Mesenchymal stem cell (in vitro differentiated cells and primary cell): ENCODE data around the gene RAI2.

Source experiments
- DNase-seq: peaks from one replicate; pipeline ENCODE4 v3.0.0-alpha.2; 2013
- H2AFZ ChIP-seq: one replicate; pipeline ENCODE4 v1.6.1; 2013; ENCODE audit warnings: low read depth, mild to moderate bottlenecking, control low read depth, inconsistent platforms, low read length, moderate library complexity
- H2AK5ac ChIP-seq: 2 replicates; pipeline ENCODE4 v1.6.1; 2013; ENCODE audit warnings: low read length, moderate library complexity, mild to moderate bottlenecking, inconsistent platforms; ENCODE audit not compliant: severe bottlenecking
- H2BK120ac ChIP-seq: one replicate; pipeline ENCODE4 v1.6.1; 2013; ENCODE audit warnings: low read depth, mild to moderate bottlenecking, inconsistent platforms, low read length, moderate library complexity
- H2BK12ac ChIP-seq, 2 experiments: one replicate each; pipeline ENCODE4 v1.6.1; 2013; ENCODE audit warnings: inconsistent platforms in 2 of 2, low read length in 2 of 2, mild to moderate bottlenecking in 2 of 2, moderate library complexity in 2 of 2, control low read depth in 1 of 2
- H2BK15ac ChIP-seq: one replicate; pipeline ENCODE4 v1.6.1; 2013; ENCODE audit warnings: mild to moderate bottlenecking, low read depth, inconsistent platforms; ENCODE audit not compliant: poor library complexity, severe bottlenecking
- H2BK5ac ChIP-seq: 2 replicates; pipeline ENCODE4 v1.6.1; 2013; ENCODE audit warnings: low read depth, mild to moderate bottlenecking, low read length, control low read depth, inconsistent platforms; ENCODE audit not compliant: poor library complexity, severe bottlenecking
- H3K14ac ChIP-seq, 2 experiments: one replicate each; pipeline ENCODE4 v1.6.1; 2013; ENCODE audit warnings: inconsistent platforms in 2 of 2, low read length in 2 of 2, control low read depth in 1 of 2, mild to moderate bottlenecking in 1 of 2, moderate library complexity in 1 of 2
- H3K18ac ChIP-seq, 2 experiments: one replicate each; pipeline ENCODE4 v1.6.1; 2013; ENCODE audit warnings: inconsistent platforms in 2 of 2, low read length in 2 of 2, control low read depth in 1 of 2, low read depth in 1 of 2, mild to moderate bottlenecking in 1 of 2
- H3K23ac ChIP-seq, 2 experiments: one replicate each; pipeline ENCODE4 v1.6.1; 2013; ENCODE audit warnings: inconsistent platforms in 2 of 2, low read length in 2 of 2, mild to moderate bottlenecking in 2 of 2, moderate library complexity in 2 of 2, control low read depth in 1 of 2
- H3K27ac ChIP-seq: 2 replicates; pipeline ENCODE4 v1.5.1; 2013; ENCODE audit warnings: mild to moderate bottlenecking, moderate library complexity, low read length, control low read depth, inconsistent platforms; ENCODE audit not compliant: poor library complexity, severe bottlenecking
- H3K27me3 ChIP-seq, 2 experiments: 2 replicates each; pipeline versions ENCODE4 v1.6.1 to v1.7.0; 2013; ENCODE audit warnings: low read length in 2 of 2, mild to moderate bottlenecking in 2 of 2, moderate library complexity in 2 of 2, control low read depth in 1 of 2, inconsistent platforms in 1 of 2; ENCODE audit not compliant: control insufficient read depth in 1 of 2, insufficient read depth in 1 of 2
- H3K36me3 ChIP-seq, 2 experiments: 2 replicates each; pipeline versions ENCODE4 v1.6.1 to v1.7.0; 2013; ENCODE audit warnings: low read length in 2 of 2, control low read depth in 1 of 2, inconsistent platforms in 1 of 2, low read depth in 1 of 2, mild to moderate bottlenecking in 1 of 2; ENCODE audit not compliant: insufficient read depth in 2 of 2, control insufficient read depth in 1 of 2
- H3K4ac ChIP-seq, 2 experiments: one replicate each; pipeline ENCODE4 v1.6.1; 2013; ENCODE audit warnings: inconsistent platforms in 2 of 2, low read length in 2 of 2, mild to moderate bottlenecking in 2 of 2, moderate library complexity in 2 of 2, control low read depth in 1 of 2, low read depth in 1 of 2
- H3K4me1 ChIP-seq: 2 replicates; pipeline ENCODE4 v1.6.1; 2013; ENCODE audit warnings: low read depth, low read length, control low read depth; ENCODE audit not compliant: control insufficient read depth, insufficient read depth
- H3K4me2 ChIP-seq: 2 replicates; pipeline ENCODE4 v1.6.1; 2013; ENCODE audit warnings: low read length, mild to moderate bottlenecking, inconsistent platforms; ENCODE audit not compliant: poor library complexity, severe bottlenecking
- H3K4me3 ChIP-seq, 2 experiments: 2 replicates each; pipeline versions ENCODE4 v1.5.1 to v1.7.0; 2013; ENCODE audit warnings: low read length in 2 of 2, mild to moderate bottlenecking in 2 of 2, control low read depth in 1 of 2, low read depth in 1 of 2; ENCODE audit not compliant: insufficient read depth in 1 of 2
- H3K79me1 ChIP-seq: replicated peaks from 2 replicates; pipeline ENCODE4 v1.6.1; 2013; ENCODE audit warnings: mild to moderate bottlenecking, control low read depth, low read length, inconsistent platforms; ENCODE audit not compliant: poor library complexity, severe bottlenecking
- H3K9ac ChIP-seq: 2 replicates; pipeline ENCODE4 v1.7.0; 2013; ENCODE audit warnings: mild to moderate bottlenecking, low read length, moderate library complexity
- H3K9me3 ChIP-seq: 2 replicates; pipeline ENCODE4 v1.7.0; 2013; ENCODE audit warnings: mild to moderate bottlenecking, low read length; ENCODE audit not compliant: control insufficient read depth
- H4K8ac ChIP-seq: one replicate; pipeline ENCODE4 v1.6.1; 2013; ENCODE audit warnings: inconsistent platforms, mild to moderate bottlenecking, low read length, moderate library complexity
- H4K91ac ChIP-seq: one replicate; pipeline ENCODE4 v1.6.1; 2013; ENCODE audit warnings: mild to moderate bottlenecking, low read length, inconsistent platforms
- WGBS: methylation state at CpG from one replicate; pipeline ENCODE4 v1.1.7; 2013; ENCODE audit warnings: mixed read lengths; 5-methylcytosine and 5-hydroxymethylcytosine counted together

Gene RAI2

DNA sequence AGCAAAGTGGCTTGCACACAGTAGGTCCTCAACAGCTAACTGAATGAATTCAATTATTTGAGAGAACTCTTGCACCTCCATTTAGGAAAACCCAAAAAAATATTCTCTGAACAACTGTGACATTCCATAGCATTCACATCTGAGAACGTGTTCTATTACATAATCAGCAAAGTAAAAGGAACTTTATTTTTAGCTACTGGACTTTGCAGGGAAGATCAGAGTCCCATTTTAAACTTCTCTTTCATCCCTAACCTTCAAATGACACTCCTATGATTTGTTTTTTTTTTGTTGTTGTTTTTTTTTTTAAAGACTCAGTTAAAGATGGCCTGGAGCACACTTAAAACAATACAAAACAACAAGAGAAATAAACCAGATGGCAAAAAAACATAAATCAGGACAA is 30.9 kb downstream of the RAI2 start:
- Histone ChIP-seq H4K8ac (no peak overlapping the region), H2BK120ac (no peak overlapping the region), H3K9me3 (no peaks in the 10 kb centered on the region), H2AK5ac (no peak overlapping the region), H3K27me3 (peaks cover 3 to 8% of the 10 kb centered on the region in 2 experiments), H2BK15ac (no peak overlapping the region), H2AFZ (no peak overlapping the region), H3K36me3 (no peaks in the 10 kb centered on the region), H3K4me2 (no peak overlapping the region), H3K9ac (no peak overlapping the region), H3K27ac (no peak overlapping the region), H3K4ac (no peak overlapping the region), H3K23ac (no peak overlapping the region), H2BK5ac (no peak overlapping the region), H3K79me1 (no peaks in the 10 kb centered on the region), H3K14ac (no peak overlapping the region), H3K18ac (no peak overlapping the region), H3K4me3 (no peak overlapping the region), H4K91ac (no peak overlapping the region), H2BK12ac (no peak overlapping the region), H3K4me1 (no peaks in the 10 kb centered on the region)
- 57% methylated on average over 1 of the region's 1 CpG for WGBS
- no peak for DNase-seq

DNA sequence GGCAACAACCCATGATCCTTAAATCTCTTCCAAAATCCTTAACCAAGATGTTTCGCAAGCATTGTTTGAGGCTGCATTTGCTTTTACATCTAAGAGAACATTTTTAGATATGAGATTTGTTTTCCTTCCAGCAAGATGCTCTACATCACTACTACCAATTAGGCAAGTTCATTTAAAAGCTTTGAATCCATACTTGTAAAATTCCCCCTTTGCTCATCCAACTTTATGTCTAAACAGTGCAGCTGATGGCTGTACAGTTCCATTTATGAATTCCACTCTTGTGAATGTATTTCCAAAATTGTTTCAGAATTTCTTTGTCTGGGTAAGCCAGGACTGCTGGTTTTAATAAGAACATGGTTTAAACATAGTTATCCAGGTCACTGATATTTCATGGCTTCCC is 31.5 kb downstream of the RAI2 start:
- Histone ChIP-seq H3K27ac (no peak overlapping the region), H3K14ac (no peak overlapping the region), H3K4me1 (no peaks in the 10 kb centered on the region), H2AK5ac (no peak overlapping the region), H3K27me3 (peaks cover 3 to 5% of the 10 kb centered on the region in 2 experiments), H3K4me3 (no peak overlapping the region), H2BK5ac (no peak overlapping the region), H4K8ac (no peak overlapping the region), H3K36me3 (no peaks in the 10 kb centered on the region), H2AFZ (no peak overlapping the region), H2BK120ac (no peak overlapping the region), H3K23ac (no peak overlapping the region), H3K4me2 (no peak overlapping the region), H3K79me1 (no peaks in the 10 kb centered on the region), H3K9me3 (no peaks in the 10 kb centered on the region), H4K91ac (no peak overlapping the region), H2BK12ac (no peak overlapping the region), H3K4ac (no peak overlapping the region), H3K18ac (no peak overlapping the region), H2BK15ac (no peak overlapping the region), H3K9ac (no peak overlapping the region)
- no CpG with 5 or more reads among the region's 1 CpG for WGBS
- no peak for DNase-seq

DNA sequence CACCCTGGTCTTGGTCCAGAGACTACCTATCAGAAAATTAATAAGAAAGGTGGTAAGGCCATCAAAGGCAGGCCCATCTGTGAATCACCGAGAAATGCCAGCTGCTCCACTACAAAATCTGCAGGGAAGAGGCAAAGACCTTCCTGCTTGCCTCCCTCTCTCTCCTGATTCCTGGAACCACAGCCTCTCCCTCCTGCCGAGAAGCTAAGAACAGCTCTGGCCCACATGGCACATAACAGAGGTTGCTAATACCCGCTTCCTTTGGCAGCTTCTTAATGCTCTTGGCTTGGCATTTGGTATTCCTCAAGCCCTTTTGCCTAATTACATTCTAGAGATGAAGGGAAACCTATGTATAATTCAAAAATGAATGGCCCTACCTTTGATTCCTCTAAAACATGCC is 32.9 kb downstream of the RAI2 start:
- Histone ChIP-seq H3K4me2 (no peak overlapping the region), H2BK120ac (no peak overlapping the region), H2BK5ac (no peak overlapping the region), H3K27ac (no peak overlapping the region), H3K9me3 (no peaks in the 10 kb centered on the region), H3K36me3 (no peaks in the 10 kb centered on the region), H3K23ac (no peak overlapping the region), H4K91ac (no peak overlapping the region), H3K4me1 (no peaks in the 10 kb centered on the region), H2AFZ (no peak overlapping the region), H3K9ac (no peak overlapping the region), H3K79me1 (no peaks in the 10 kb centered on the region), H3K4me3 (no peak overlapping the region), H3K14ac (no peak overlapping the region), H4K8ac (no peak overlapping the region), H2BK12ac (no peak overlapping the region), H3K27me3 (peaks cover 3 to 5% of the 10 kb centered on the region in 2 experiments), H3K4ac (no peak overlapping the region), H3K18ac (no peak overlapping the region), H2AK5ac (no peak overlapping the region), H2BK15ac (no peak overlapping the region)
- DNase-seq = no peak
- WGBS = 61% methylated on average over 2 of the region's 3 CpGs

DNA sequence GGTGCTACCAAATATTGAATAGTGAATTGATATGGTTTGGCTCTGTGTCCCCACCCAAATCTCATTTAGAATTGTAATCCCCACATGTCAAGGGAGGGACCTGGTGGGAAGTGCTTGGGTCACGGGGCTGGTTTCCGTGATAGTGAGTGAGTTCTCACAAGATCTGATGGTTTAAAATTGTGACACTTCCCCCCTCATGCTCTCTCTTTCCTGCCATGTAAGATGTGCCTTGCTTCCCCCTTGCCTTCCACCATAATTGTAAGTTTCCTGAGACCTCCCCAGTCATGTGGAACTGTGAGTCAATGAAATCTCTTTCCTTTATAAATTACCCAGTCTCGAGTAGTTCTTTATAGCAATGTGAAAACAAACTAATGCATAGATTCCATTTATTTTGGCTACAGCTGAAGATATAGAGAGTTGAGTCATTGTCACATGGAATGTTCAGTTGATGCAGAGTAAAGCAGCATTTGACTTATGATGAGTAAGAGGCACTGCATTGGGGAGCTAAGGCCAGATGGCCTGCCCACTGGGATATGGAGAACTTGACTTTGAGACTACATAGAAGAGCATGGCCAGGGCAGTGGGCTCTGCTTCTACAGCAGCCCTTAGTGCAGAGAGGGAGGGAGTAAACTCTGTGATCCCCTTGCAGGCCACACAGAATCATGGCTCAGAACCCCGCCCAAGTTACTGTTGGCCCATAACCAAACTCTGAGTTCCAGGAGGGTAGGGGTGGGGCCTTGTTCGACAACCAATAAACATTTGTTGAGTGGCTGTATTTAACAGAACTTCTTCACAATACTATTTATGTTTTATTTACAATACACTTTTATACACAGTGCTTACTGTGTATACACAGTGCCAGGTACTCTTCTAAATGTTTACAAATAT is 34.2 kb downstream of the RAI2 start:
- Histone ChIP-seq H3K79me1 (no peaks in the 10 kb centered on the region), H2BK12ac (no peak overlapping the region), H2BK5ac (no peak overlapping the region), H3K27me3 (peaks cover 0 to 7% of the 10 kb centered on the region in 2 experiments), H3K4me1 (no peaks in the 10 kb centered on the region), H4K8ac (no peak overlapping the region), H3K9ac (no peak overlapping the region), H4K91ac (no peak overlapping the region), H3K14ac (no peak overlapping the region), H2AK5ac (no peak overlapping the region), H3K27ac (no peak overlapping the region), H3K36me3 (no peaks in the 10 kb centered on the region), H3K9me3 (no peaks in the 10 kb centered on the region), H2BK15ac (no peak overlapping the region), H3K18ac (no peak overlapping the region), H2BK120ac (no peak overlapping the region), H3K4me2 (no peak overlapping the region), H2AFZ (no peak overlapping the region), H3K23ac (no peak overlapping the region), H3K4ac (no peak overlapping the region), H3K4me3 (no peak overlapping the region)
- no CpG with 5 or more reads among the region's 5 CpGs for WGBS
- no peak for DNase-seq
